Measurements from ENCODE around the gene MORC2. TPM values are rescaled to one million over a fixed set of nuclear protein-coding genes. Genes with fewer than 3 reads are reported as not detected.

Gene MORC2
- 18.9 and 32.4 TPM in 2 replicates for total RNA-seq (2014; rRNA removed; shearing (Covaris generic); ENCODE audit: low replicate concordance)

DNA sequence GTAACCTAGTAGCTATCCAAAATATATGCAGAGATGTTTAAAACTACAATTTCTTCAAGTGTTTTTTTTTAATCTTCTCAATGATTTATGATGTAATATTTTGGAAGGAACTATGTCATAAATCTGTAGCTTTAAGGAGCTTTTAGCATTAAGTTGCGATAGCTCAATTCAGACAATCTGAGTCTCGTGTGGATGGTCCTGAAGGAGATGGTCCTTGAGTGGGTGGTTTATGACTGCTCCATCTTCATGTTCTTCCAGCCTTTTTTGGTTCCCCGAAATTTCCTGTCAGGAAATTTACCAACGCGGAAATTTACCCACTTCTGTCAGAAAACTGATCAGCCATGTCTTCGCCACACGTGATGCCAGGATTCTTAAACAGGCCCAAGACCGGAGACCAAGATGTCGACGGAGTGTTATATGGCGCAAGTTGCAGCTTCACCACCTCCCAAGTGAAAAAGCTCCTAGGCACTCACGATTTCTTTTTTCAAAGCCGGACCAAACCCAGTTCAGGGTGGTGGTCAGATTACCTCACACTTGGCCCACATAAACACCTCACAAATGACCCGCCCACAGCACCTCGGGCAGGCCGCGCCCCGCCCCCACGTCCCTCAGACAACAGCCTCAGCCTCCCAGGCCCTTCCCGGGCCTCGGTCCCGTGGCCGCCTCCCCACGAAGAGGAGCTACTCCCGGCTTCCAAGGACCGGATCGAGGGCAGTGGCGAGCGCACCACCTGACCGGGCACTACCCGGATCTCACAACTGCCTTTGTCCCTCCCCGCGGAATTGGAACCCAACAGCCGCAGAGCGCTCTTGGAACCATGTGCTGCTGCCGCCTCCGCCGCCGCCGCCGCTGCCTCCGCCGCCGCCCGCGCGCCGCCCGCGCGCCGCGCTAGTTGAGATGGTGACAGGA lies at the start of gene MORC2:
TSS of gene MORC2 (minus strand) at position 760 of the 909 bp plus-strand sequence. CDS start 885 bp downstream, outside the sequence.
- Histone ChIP-seq H3K27me3 (no peaks in the 10 kb centered on the region), H3K9me3 (peaks cover 45% of the 10 kb centered on the region), H3K36me3 (peaks cover 76% of the 10 kb centered on the region), H3K4me3 (peak within 1 kb of the TSS; percentile 65)
- peak; percentile 72 for DNase-seq

DNA sequence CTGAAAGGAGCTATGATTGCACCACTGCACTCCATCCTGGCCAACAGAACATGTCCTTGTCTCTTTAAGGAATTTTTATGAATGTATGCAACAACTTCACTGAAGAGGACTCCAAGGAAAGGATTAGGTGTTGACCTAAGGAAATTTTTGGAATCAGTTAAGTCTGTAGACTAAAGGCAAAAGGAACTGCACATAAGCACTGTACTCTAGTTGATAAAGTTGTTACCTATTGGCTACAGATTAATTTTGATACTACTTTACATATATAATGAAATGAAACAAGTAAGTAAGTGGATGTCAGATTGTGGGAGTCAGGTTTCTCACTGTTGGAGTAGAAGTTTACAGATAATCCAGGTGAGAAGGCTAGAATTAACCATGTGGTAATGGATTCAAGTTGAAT lies 37.0 kb upstream of the MORC2 start:
- Histone ChIP-seq H3K27me3 (no peaks in the 10 kb centered on the region), H3K9me3 (no peaks in the 10 kb centered on the region), H3K36me3 (no peaks in the 10 kb centered on the region), H3K4me3 (no peak overlapping the region)
- no peak for DNase-seq

DNA sequence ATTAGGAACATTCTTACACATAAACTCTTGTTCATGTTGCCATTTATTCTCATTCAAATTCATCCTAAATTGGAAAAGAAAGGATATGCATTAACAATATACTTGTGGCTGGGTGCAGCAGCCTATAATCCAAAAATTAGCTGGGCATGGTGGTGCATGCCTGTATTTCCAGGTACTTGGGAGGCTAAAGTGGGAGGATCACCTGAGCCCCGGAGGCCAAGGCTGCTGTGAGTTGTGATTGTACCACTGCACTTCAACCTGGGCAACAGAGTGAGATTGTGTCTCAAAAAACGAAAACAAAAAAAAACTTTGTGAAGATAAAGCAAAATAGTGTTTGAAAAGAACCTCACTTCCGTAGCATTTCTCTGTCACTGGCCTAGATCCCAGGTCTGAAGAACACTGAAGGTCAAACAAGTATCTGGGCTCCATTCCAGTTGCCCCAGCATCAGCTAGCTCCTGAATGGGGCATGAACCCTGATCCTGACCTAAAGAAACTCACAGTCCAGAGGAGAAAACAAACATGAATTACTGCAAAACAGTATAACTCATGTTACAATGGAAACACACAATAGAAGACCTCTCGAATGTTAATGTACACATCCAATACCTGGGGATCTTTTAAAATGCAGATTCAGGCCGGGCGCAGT lies 32.7 kb upstream of the MORC2 start:
- no peak for DNase-seq
- Histone ChIP-seq H3K4me3 (no peak overlapping the region), H3K27me3 (no peaks in the 10 kb centered on the region), H3K36me3 (no peaks in the 10 kb centered on the region), H3K9me3 (no peaks in the 10 kb centered on the region)

DNA sequence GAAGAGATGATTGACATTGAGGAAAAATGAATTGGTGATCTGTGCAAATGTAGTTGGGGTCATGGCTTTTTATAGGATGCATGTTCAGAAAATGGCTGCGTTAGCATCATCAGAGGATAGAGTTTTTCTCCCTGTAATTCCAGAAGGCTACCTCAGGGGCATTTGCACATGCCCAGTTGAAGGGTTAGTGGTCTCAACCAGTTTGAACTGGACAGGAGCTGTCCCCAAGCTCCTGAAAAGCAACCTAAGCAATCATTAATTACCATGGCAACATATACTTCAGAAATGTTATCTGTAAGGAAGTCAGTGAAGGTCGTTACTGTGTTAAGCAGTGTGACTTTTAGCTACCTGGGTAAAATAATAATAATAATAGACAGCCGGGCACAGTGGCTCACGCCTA lies 29.8 kb upstream of the MORC2 start:
- DNase-seq = no peak
- Histone ChIP-seq H3K9me3 (no peaks in the 10 kb centered on the region), H3K4me3 (no peak overlapping the region), H3K36me3 (no peaks in the 10 kb centered on the region), H3K27me3 (no peaks in the 10 kb centered on the region)

DNA sequence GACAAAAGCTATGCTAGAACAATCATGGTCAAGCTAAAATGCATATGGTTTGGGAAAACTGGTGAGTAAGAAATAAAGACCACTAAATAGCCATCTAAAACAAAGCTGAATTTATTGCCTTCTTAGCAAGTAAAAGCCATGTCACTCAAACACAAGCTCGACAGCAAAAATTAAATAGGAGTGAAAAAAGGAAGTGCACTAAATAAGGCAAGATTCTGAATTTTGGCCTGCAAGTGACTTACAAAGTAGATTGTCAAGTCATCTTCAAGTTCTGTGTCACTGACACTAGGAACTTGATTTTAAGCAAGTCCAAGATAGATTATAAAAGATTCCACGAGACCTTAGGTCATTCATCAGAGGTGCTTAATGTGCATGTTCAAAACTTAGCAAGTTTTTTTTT lies 27.9 kb upstream of the MORC2 start:
- DNase-seq = no peak
- no peaks in the 10 kb centered on the region for H3K9me3 ChIP-seq
- H3K4me3 ChIP-seq = no peak overlapping the region
- H3K27me3 ChIP-seq = no peaks in the 10 kb centered on the region
- no peaks in the 10 kb centered on the region for H3K36me3 ChIP-seq

DNA sequence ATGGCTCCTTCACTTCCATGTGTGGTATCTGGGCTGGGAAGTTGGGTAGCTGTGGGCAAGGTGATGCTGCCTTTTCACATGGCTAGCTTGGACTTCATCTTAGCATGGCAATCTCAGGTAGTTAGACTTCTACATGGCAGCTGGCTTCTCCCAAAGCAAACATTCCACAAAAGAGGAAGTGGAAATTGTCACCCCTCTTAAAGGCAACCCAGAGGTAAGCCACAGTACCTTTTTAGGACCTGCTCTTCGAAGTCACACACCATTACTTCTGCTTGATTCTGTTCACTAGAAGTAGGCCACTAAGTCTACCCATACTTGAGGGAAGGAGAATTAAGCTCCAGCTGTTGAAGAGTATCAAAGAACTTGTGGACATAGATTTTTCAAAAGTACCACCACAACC lies 26.4 kb upstream of the MORC2 start:
- H3K4me3 ChIP-seq = no peak overlapping the region
- no peak for DNase-seq
- H3K9me3 ChIP-seq = no peaks in the 10 kb centered on the region
- no peaks in the 10 kb centered on the region for H3K27me3 ChIP-seq
- H3K36me3 ChIP-seq = no peaks in the 10 kb centered on the region

DNA sequence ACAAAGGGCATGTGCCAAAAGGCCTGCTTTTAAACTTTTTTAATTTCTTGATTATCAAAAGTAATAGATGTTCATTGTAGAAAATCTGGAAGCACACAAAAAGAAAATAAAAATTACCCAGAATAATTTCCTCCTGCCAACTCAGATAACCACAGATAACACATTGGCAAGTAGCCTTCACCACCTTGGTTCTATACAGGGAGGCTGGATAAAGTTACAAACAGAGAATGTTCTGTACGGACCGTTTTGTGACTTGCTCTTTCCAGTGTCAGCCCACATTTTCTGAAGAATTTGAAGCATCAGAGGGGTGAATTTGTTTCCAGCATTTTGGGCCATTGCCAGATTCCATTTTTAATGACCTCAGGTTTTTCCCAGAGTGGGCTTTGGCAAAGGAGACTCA lies 24.0 kb upstream of the MORC2 start:
- Histone ChIP-seq H3K4me3 (no peak overlapping the region), H3K27me3 (no peaks in the 10 kb centered on the region), H3K9me3 (no peaks in the 10 kb centered on the region), H3K36me3 (no peaks in the 10 kb centered on the region)
- no peak for DNase-seq

DNA sequence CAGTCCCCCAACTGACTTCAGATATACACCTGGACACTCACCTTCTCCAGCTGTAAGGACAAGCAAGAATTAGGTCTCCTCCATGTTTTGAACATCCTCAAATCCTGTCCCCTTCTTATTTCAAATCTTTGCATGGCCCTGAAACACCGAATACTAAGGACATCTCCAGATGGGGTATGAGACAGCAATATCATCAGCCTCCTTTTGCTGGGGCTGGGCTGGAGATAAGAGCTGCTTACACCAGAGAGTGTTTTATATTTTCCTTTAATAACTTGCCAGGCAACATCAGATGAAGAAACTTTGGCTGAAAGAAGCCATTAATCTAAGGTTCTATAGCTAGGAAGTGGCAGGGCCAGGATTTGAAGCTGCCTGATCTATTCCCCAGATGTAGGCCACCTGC lies 22.1 kb upstream of the MORC2 start:
- DNase-seq = no peak

DNA sequence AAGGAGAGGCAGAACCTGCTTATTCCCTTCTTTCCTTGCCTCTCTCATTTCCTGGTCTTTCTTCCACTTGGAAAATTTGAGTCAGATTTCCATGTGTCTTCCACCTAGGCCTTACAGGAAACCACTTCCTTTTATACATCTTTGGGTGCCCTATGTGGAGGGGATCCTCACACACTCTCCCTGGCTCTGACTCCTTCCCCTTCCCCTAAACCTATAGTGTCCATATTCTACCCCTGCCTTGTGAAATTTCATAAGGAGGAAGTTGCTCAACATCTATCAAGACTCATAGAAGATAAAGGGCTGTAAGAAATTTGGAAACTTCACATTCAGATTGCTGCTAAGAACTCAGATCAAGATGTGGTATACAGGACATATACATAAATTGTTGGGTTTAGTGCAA lies 20.9 kb upstream of the MORC2 start:
- Histone ChIP-seq H3K27me3 (no peaks in the 10 kb centered on the region), H3K36me3 (no peaks in the 10 kb centered on the region), H3K9me3 (no peaks in the 10 kb centered on the region), H3K4me3 (no peak overlapping the region)
- DNase-seq = no peak

More for the DNA sequence above, 22.1 kb upstream of the MORC2 start:
- H3K9me3 ChIP-seq = no peaks in the 10 kb centered on the region
- H3K36me3 ChIP-seq = no peaks in the 10 kb centered on the region
- no peaks in the 10 kb centered on the region for H3K27me3 ChIP-seq
- H3K4me3 ChIP-seq = no peak overlapping the region

DNA sequence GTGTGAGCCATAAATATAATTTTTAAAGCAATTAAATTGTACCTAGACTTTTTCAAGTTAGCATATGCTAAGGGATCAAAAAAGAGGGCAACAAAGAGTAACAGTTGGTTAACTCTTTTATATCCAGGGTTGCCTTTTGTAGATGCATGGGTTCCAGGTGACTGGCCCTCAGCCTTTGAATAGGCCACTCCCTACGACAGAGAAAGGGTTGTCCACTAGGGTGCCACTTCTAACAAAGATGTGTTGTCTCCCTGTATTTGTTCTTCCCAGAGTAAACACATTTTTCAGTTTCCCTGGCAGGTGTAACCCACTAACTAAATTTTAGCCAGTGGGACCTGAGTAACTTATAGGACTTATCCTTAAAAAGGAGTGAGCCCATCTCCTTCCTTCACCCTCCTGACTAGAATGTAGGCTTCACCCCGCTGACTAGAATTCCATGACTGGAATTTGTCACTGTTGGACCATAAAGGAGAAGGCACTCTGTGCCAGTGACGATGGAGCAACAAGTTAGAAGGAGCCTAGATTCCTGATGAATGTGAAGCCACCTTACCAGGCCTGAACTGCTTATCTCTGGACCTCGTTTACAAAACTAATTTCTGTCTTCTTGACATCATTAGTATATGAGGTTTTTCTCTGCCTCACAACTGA lies 17.1 kb upstream of the MORC2 start:
- H3K4me3 ChIP-seq = no peak overlapping the region
- no peak for DNase-seq
- H3K27me3 ChIP-seq = no peaks in the 10 kb centered on the region
- no peaks in the 10 kb centered on the region for H3K36me3 ChIP-seq
- H3K9me3 ChIP-seq = no peaks in the 10 kb centered on the region

DNA sequence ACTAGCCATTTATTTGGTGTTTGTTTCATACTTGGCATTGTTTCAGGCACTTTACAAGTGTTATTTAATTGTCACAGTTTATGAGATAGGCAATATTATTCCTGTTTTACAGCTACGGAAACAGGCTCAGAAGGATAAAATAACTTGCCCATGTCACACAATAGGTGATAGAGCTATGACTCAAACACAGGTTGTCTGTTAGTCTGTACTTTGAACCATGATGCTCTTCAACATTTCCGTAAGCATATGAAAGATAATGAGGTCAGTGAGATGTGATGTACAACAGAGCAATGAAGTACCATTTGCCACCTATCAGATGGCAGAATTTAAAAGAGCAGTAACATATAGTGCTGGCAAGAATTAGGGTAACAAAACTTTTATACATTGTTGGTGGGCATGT lies 15.7 kb upstream of the MORC2 start:
- H3K4me3 ChIP-seq = no peak overlapping the region
- no peaks in the 10 kb centered on the region for H3K36me3 ChIP-seq
- no peaks in the 10 kb centered on the region for H3K27me3 ChIP-seq
- no peaks in the 10 kb centered on the region for H3K9me3 ChIP-seq
- DNase-seq = no peak

DNA sequence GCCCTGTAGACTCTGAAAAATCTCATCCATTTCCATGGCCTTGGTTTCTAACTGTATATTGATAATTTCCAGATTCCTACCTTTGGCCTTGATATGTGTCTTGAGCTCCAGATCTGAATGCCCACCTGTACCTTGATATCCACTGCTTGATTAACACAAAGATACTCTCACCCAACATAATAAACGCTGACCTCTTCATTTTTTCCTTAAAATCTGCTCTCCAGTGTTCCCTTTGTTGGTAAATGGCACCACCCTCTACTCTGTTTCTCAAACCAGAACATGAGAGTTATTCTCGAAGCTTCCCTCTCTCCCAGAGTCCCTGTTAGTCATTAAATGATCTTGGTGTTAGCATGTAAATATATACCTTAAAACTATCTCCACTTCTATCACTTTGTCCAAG lies 13.9 kb upstream of the MORC2 start:
- Histone ChIP-seq H3K9me3 (0 out of 2 replicates have a peak, but pooled peaks cover 2% of the 10 kb centered on the region), H3K27me3 (no peaks in the 10 kb centered on the region), H3K36me3 (peaks cover 14% of the 10 kb centered on the region), H3K4me3 (no peak overlapping the region)
- no peak for DNase-seq

DNA sequence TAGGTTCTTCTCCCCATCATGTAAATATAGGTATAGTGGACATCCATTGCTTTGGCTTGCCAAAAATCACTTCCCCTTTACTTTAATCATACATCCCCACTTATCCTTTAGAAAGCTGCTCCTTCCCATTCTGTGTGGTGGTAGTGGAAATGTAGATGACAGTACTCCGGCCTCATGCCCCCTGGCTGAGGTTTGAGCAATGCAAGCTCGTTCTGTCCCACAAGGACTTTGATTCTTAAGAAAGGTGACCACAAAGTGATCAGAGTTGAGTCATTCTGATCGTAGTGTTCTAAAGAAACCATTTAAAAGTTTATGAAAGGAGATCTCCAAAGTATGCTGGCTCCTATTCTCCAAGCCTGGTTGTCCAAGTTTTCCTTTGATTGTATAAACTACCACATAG lies 11.4 kb upstream of the MORC2 start:
- Histone ChIP-seq H3K27me3 (no peaks in the 10 kb centered on the region), H3K36me3 (peaks cover 39% of the 10 kb centered on the region), H3K4me3 (no peak overlapping the region), H3K9me3 (peaks cover 12% of the 10 kb centered on the region)
- DNase-seq = no peak

DNA sequence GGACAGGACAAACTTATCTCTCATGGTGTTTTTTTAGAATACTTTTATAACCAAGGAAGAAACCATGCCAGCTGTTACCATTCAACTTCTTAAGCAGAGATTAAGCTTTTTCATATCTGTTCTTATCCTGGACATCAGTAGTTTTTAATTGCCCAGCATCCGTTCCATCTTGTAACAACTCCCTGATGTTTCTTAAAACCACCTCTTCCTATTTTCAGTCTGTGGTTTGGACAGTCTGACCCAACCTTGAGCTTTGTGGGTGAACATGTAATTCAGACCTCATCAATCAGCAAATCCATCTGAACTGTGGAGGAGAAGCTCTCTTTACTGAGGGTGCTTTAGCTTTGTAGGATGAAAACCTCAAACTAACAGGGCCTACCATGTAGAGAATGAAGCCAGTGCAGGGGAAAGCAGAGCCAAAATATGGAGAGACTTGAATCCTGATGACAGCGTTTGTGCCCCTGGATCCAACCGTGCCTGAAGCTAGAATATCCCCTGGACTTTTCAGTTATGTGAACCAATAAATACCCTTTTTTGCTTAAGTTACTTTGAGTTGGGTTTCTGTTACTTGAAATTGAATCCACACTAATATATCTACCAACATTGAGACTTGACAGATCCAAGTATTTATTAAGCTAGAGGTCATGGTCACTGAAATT lies 9.9 kb upstream of the MORC2 start:
- Histone ChIP-seq H3K9me3 (peaks cover 25% of the 10 kb centered on the region), H3K36me3 (peaks cover 54% of the 10 kb centered on the region), H3K4me3 (no peak overlapping the region), H3K27me3 (no peaks in the 10 kb centered on the region)
- no peak for DNase-seq

DNA sequence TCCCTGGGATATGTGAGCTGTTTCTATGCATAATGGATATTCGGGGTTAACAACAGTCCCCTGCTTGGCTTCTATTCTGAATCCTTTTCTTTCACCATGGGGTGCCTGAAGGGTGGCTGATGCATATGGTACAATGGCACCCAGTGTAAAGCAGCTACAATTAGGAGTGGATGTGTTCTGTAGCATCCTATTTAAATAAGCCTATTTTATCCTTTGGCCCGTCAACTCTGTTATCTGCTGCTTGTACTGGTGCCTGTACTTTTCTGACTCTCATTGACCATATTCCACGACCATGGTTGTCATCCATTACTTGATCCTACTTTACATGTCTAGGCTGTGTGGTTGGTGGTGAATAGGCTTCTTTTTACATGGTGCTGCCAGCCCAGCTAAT lies 1.8 kb upstream of the MORC2 start:
- peaks cover 84% of the 10 kb centered on the region for H3K36me3 ChIP-seq
- peak overlapping the region; percentile 65 for H3K4me3 ChIP-seq
- no peaks in the 10 kb centered on the region for H3K27me3 ChIP-seq
- peaks cover 58% of the 10 kb centered on the region for H3K9me3 ChIP-seq
- DNase-seq = no peak

DNA sequence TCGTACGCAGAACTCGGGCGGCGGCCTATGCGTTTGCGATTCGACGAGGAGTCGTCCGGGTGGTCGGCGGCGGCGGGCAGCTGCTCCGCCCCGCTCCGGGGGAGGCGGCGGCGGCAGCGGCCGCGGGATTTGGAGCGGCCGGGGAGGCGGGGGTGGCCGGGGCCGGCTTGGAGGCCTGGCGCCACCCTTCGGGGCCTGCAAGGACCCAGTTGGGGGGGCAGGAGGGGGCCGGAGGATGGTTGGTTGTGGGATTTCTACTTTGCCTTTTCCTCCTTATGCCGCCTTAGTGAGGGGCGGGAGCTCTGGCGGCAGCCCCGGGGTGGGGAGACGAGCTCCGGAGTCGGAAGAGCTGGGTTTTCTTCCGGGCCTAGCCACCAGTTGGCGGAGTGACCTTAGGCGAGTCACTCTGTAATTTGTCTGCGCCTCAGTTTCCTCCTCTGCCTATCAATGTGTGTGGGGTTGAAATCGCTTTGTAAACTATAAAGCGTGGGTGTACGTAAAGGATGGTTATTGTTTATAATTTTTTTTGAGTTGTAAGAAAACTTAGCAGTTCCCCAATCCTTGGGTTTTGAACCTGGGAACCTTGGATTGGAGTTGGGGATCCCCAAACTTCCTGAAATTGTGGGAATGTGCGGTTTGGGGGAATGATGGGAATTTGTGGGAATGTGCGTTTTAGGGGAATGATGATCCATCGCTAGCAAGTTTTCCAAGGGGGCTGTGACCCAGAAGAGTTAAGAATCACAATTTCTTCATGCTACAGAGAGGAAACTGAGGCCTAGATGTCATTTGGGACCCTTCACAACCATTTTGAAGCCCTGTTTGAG lies 1.2 kb upstream of the MORC2 start:
- peak; percentile 47 for DNase-seq
- no peaks in the 10 kb centered on the region for H3K27me3 ChIP-seq
- H3K9me3 ChIP-seq = peaks cover 57% of the 10 kb centered on the region
- peak overlapping the region; percentile 65 for H3K4me3 ChIP-seq
- peaks cover 84% of the 10 kb centered on the region for H3K36me3 ChIP-seq
